C4-2B (cell line): ENCODE data around the gene XNDC1N.
"Not testable (repeated sequence)": the region's sequence is repeated elsewhere in the genome, so short reads cannot be mapped to it uniquely, and the experiment has no call there.

Source experiments
- H3K27ac ChIP-seq: fragments of 450-650 bp; 2 replicates; pipeline ENCODE4 v1.5.1; 2017
- CTCF ChIP-seq: fragments of 450-650 bp; conservative IDR thresholded peaks from 2 replicates; pipeline ENCODE4 v1.5.1; 2017; ENCODE audit warnings: mild to moderate bottlenecking
- ZFX ChIP-seq: fragments of 450-650 bp; IDR thresholded peaks from 2 replicates; pipeline ENCODE4 v1.6.1; 2017

XNDC1N gene

GRCh38 chr11:71930556-71931244 lies 2.3 kb upstream of the XNDC1N start:
- no peak overlapping the region for H3K27ac ChIP-seq
- no peak for TF ChIP-seq CTCF
- TF ChIP-seq ZFX = no peak

GRCh38 chr11:71929491-71929890 lies 1.1 kb upstream of the XNDC1N start:
- TF ChIP-seq CTCF (no peak), ZFX (no peak)
- peak overlapping the region; percentile 89 for H3K27ac ChIP-seq

- peak within 1 kb of the TSS; percentile 89 for H3K27ac ChIP-seq
- TF ChIP-seq ZFX (no peak), CTCF (no peak)
Observed at GRCh38 chr11:71928737-71929443, 496 bp upstream of the XNDC1N start, which contains the start of gene RNF121. Gene RNF121, plus strand, starts transcription at chr11:71929046. Its CDS starts 16 bp downstream, at chr11:71929062.

GRCh38 chr11:71917646-71918140 lies 10.7 kb downstream of the XNDC1N start:
- TF ChIP-seq CTCF (no peak), ZFX (no peak)
- no peak overlapping the region for H3K27ac ChIP-seq

GRCh38 chr11:71914617-71915189 lies 13.7 kb downstream of the XNDC1N start:
- TF ChIP-seq ZFX (no peak), CTCF (no peak)
- no peak overlapping the region for H3K27ac ChIP-seq

- no peak for TF ChIP-seq ZFX
- TF ChIP-seq CTCF = no peak
- H3K27ac ChIP-seq = no peak overlapping the region
Observed at GRCh38 chr11:71913756-71914526, 14.5 kb downstream of the XNDC1N start.

GRCh38 chr11:71911986-71912340 lies 16.4 kb downstream of the XNDC1N start:
- H3K27ac ChIP-seq = not testable (repeated sequence)

GRCh38 chr11:71911321-71911985 lies 16.9 kb downstream of the XNDC1N start:
- H3K27ac ChIP-seq = not testable (repeated sequence)

GRCh38 chr11:71910775-71911174 lies 17.6 kb downstream of the XNDC1N start:
- not testable (repeated sequence) for H3K27ac ChIP-seq
